HS-27A (cell line): Measurements from ENCODE around the gene MACROH2A2.
"Not testable (repeated sequence)": the region's sequence is repeated elsewhere in the genome, so short reads cannot be mapped to it uniquely, and the experiment has no call there.

Experiments
- DNase-seq: peaks from one replicate; pipeline ENCODE4 v3.0.0-alpha.2; 2012; ENCODE audit warnings: low read depth, missing footprints

The MACROH2A2 gene

DNA sequence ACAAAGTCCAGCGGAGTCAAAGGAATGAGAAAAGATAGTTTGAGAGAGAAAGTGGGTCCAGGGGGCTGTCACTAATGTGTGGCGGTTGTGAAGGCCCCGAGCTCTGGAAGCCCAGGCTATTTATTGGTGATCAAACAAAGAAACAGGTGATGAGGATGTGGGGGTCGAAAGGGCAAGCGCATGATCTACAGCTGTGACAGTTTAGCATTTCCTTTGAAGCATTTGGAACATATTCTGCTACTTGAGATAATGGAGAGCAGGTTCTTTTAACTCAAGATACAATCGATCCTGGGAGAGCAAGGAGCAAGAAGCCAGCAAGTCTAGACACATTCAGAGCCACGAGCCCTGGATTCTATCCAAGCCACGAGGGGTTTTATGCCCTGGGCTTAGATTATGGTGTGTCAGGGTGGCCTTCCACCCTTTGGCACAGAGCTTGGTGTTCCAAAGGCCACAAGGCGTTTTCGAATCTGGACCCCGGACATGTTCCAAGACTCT is 48.5 kb downstream of the MACROH2A2 start:
- DNase-seq, result not testable (repeated sequence)

GRCh38 chr10:70101668-70102067 is 49.0 kb downstream of the MACROH2A2 start:
- DNase-seq, result no peak

- no peak for DNase-seq
Measured at GRCh38 chr10:70106958-70107791, 54.5 kb downstream of the MACROH2A2 start.

DNA sequence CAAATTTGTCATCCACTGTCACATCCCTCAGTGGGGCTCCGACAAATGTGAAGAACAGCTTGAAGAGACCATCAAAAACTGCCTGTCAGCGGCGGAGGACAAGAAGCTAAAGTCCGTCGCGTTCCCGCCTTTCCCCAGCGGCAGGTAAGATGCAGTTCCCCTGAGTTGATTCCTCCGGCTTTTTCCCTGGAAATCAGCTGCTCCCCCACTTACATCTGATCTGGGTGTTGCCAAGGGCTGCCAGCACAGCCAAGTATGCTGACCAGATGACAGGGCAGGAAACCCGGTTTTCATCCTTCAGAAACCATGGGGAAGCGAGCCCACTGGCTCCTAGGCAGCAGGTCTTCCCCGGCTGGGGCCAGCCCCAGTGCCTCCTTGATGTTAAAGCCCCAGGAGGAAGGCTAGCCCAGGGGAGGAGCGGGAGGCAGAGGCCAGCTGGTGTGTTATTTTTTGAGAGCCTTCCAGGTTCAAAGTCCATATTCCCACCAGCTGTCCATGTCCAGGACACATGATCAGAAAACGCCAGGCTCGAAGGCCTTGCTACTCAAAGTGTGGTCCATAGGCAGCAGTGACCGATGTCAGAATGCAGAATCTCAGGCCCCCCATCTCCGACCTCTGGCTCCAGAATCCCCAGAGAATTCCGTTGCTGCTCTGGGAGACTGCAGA is 56.6 kb downstream of the MACROH2A2 start:
- DNase-seq, result no peak

GRCh38 chr10:70111496-70111895 is 58.9 kb downstream of the MACROH2A2 start:
- DNase-seq, result no peak

GRCh38 chr10:70112071-70112470 is 59.4 kb downstream of the MACROH2A2 start:
- no peak for DNase-seq

DNA sequence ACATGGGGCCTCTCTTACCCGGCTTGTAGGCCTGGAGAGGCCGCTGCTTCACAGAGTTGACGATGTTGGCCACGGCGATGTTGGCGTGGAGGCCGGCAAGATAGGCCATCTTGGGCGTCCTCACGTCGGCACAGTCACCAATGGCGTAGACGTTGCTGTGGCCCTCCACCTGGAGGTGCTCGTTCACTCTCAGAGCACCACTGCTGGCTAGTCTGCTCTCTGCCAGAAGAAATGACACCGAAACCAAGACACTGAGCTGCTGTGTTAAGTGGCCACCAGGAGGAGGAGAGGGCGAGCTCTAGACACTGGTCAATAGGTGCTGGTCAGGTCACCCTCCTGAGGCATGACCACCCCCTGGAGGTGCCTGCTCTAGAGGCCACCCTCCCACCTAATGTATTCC is 62.3 kb downstream of the MACROH2A2 start:
- no peak for DNase-seq

- DNase-seq, result no peak
Measured at GRCh38 chr10:70115948-70116682, 63.5 kb downstream of the MACROH2A2 start.

- DNase-seq, result no peak
Measured at GRCh38 chr10:70117646-70118045, 65.0 kb downstream of the MACROH2A2 start.

DNA sequence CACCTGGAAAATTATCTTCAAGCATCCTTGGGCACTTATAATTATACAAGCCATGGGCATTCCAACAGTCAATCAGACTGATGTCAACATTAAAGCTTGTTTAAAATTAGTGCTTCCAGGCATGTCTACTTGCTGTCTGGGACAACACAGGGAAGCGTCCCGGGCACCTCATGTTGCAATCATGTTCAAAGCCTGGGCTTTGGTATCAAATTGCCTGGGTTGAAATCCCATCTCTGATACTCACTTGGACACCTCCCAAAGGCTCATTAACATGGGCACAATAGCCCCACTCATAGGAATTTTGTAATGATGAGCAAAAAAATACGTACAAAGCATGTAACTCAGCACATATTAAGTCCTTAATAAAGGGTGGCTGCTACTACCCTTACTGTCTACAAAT is 65.5 kb downstream of the MACROH2A2 start:
- no peak for DNase-seq

DNA sequence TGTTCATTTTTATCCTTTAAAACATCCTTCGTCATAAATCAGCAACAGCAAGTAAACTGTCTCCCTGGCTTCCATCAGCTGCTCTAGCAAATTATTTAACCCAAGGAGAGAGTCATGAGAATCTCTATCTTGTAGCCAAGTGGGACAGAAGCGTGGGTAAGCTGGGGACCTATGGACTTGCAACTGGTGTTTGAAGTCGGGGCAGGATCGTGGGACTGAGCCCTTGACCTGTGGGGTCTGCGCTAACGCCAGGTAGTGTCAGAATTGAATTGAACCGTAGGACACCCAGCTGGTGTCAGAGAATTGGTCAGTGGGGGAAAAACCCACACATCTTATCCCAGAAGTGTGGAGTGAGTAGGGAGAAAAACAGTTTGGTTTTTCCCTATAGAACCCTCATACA is 66.6 kb downstream of the MACROH2A2 start:
- DNase-seq, result no peak

DNA sequence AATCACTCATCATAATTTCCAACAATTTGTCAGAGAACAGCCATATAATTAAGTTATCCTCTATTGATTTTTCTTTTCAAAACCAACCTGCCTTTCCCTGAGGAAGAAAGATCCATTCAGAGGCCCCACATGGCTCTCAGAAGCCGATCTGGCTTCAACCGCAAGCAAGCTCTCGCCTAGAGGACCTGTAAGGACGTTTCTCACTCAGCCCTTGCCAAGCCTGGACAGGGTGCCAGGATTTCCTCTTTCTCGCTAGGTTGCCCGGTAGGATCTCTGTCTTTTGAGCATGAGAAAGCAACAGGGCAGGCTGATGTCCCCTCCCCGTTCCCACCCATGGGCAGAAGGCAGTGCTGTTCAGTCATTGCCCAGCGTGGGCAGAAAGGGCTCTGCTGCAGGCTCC is 67.0 kb downstream of the MACROH2A2 start:
- DNase-seq, result no peak

- no peak for DNase-seq
Measured at GRCh38 chr10:70120417-70120816, 67.8 kb downstream of the MACROH2A2 start.

DNA sequence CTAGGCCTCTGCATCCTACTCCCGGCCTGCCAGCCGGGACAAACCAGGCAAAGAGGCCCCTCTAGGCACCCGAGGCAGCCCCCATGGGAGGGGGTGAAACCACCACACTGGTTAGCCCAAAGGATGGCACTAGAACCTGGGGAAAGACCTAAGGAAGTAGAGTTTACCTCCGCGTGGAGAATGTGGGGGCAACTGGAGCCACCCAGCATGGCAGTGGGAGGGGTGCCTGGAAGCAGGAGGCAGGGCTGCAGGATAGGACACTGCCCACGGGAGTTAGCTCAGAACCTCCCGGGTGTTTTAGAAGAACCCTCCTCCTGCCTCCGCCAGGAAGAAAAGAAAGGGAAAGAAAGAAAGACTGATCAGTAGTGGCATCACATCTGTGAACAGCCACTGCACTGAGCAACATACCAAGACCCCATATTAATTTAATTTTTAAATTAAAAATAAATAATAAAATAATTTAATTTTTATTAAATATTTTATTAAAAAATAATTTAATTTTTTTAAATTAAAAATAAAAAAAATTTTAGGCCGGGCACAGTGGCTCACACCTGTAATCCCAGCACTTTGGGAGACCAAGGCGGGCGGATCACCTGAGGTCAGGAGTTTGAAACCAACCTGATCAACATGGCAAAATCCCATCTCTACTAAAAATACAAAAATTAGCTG is 68.8 kb downstream of the MACROH2A2 start:
- DNase-seq, result no peak

GRCh38 chr10:70122742-70123141 is 70.1 kb downstream of the MACROH2A2 start:
- no peak for DNase-seq

DNA sequence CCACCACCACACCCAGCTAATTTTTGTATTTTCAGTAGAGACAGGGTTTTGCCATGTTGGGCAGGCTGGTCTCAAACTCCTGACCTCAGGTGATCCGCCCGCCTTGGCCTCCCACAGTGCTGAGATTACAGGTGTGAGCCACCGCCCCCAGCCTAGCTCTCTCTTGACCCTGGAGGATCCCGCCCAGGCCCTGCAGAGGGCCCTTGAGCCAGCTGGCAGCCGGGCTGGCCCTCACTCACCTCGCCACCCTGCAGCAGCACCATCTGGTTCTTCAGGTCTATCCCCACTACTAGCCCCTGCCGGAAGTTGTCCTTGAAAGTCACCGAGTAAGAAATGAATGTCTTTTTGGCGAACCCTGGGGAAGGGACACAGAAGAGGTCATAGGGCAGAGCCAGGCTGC is 70.5 kb downstream of the MACROH2A2 start:
- DNase-seq, result not testable (repeated sequence)

- no peak for DNase-seq
Measured at GRCh38 chr10:70123817-70124216, 71.2 kb downstream of the MACROH2A2 start.

- no peak for DNase-seq
Measured at GRCh38 chr10:70124415-70124814, 71.8 kb downstream of the MACROH2A2 start.

- DNase-seq, result no peak
Measured at GRCh38 chr10:70124918-70125317, 72.3 kb downstream of the MACROH2A2 start.

- no peak for DNase-seq
Measured at GRCh38 chr10:70125918-70126552, 73.4 kb downstream of the MACROH2A2 start.

- DNase-seq, result no peak
Measured at GRCh38 chr10:70126700-70127395, 74.2 kb downstream of the MACROH2A2 start.
